HG03457 (cell line): ENCODE data around the gene OTOS.

Experiments
- ATAC-seq: cut with Tn5 transposase; IDR thresholded peaks from one replicate; pipeline ENCODE4 v1.9.1; 2021; ENCODE audit warnings: moderate number of reproducible peaks; ENCODE audit not compliant: unreplicated experiment

The OTOS gene

GRCh38 chr2:240123821-240124650 lies 16.4 kb downstream of the OTOS start:
- ATAC-seq = no peak

- ATAC-seq = no peak
Observed at GRCh38 chr2:240121675-240122074, 18.8 kb downstream of the OTOS start.

- no peak for ATAC-seq
Observed at GRCh38 chr2:240121190-240121589, 19.3 kb downstream of the OTOS start.

- no peak for ATAC-seq
Observed at GRCh38 chr2:240114233-240114632, 26.2 kb downstream of the OTOS start.

- ATAC-seq = no peak
Observed at GRCh38 chr2:240112914-240113690, 27.4 kb downstream of the OTOS start.

GRCh38 chr2:240111253-240111652 lies 29.2 kb downstream of the OTOS start:
- no peak for ATAC-seq

GRCh38 chr2:240109386-240109785 lies 31.1 kb downstream of the OTOS start:
- no peak for ATAC-seq

- no peak for ATAC-seq
Observed at GRCh38 chr2:240107477-240107796, 33.0 kb downstream of the OTOS start.

- no peak for ATAC-seq
Observed at GRCh38 chr2:240106765-240107476, 33.5 kb downstream of the OTOS start.

- ATAC-seq = no peak
Observed at GRCh38 chr2:240105982-240106381, 34.5 kb downstream of the OTOS start.

GRCh38 chr2:240103136-240103535 lies 37.3 kb downstream of the OTOS start:
- no peak for ATAC-seq

- no peak for ATAC-seq
Observed at GRCh38 chr2:240098349-240098748, 42.1 kb downstream of the OTOS start.

GRCh38 chr2:240095556-240096523 lies 44.6 kb downstream of the OTOS start:
- no peak for ATAC-seq

GRCh38 chr2:240089306-240089705 lies 51.2 kb downstream of the OTOS start:
- ATAC-seq = no peak
